Globus pallidus (tissue), 1 donor: ENCODE data around the gene IL20RA.
"Not testable (repeated sequence)": the region's sequence is repeated elsewhere in the genome, so short reads cannot be mapped to it uniquely, and the experiment has no call there.

ENCODE experiments used
- DNase-seq: peaks from one replicate; pipeline ENCODE4 v3.0.0-alpha.2; 2015; ENCODE audit warnings: low spot score

Gene IL20RA

GRCh38 chr6:136971609-136972008, 73.2 kb downstream of the IL20RA start:
- DNase-seq: no peak

GRCh38 chr6:136969930-136970329, 74.8 kb downstream of the IL20RA start:
- DNase-seq: no peak

- DNase-seq: no peak
Observed at GRCh38 chr6:136969433-136969832, 75.3 kb downstream of the IL20RA start.

GRCh38 chr6:136968837-136969236, 75.9 kb downstream of the IL20RA start:
- no peak for DNase-seq

- peak; percentile 49 for DNase-seq
Observed at GRCh38 chr6:136967876-136968752, 76.7 kb downstream of the IL20RA start.

GRCh38 chr6:136964398-136964797, 80.4 kb downstream of the IL20RA start:
- DNase-seq: no peak

- no peak for DNase-seq
Observed at GRCh38 chr6:136963259-136963658, 81.5 kb downstream of the IL20RA start.

GRCh38 chr6:136962661-136963060, 82.1 kb downstream of the IL20RA start:
- peak; percentile 16 for DNase-seq

GRCh38 chr6:136961848-136962247, 82.9 kb downstream of the IL20RA start:
- DNase-seq: no peak

GRCh38 chr6:136960781-136961180, 84.0 kb downstream of the IL20RA start:
- no peak for DNase-seq

- not testable (repeated sequence) for DNase-seq
Observed at GRCh38 chr6:136959935-136960334, 84.8 kb downstream of the IL20RA start.

- DNase-seq: no peak
Observed at GRCh38 chr6:136959471-136959891, 85.3 kb downstream of the IL20RA start.

- DNase-seq: no peak
Observed at GRCh38 chr6:136958168-136958567, 86.6 kb downstream of the IL20RA start.

- DNase-seq: no peak
Observed at GRCh38 chr6:136956590-136957544, 87.9 kb downstream of the IL20RA start.

- DNase-seq: no peak
Observed at GRCh38 chr6:136955123-136955522, 89.6 kb downstream of the IL20RA start.

- DNase-seq: no peak
Observed at GRCh38 chr6:136952714-136953260, 92.0 kb downstream of the IL20RA start.

- DNase-seq: no peak
Observed at GRCh38 chr6:136950436-136951126, 94.2 kb downstream of the IL20RA start.
